HepG2 (cell line): Measurements from ENCODE around the gene ZNF217. TPM values are rescaled to one million over a fixed set of nuclear protein-coding genes. Genes with fewer than 3 reads are reported as not detected.

ENCODE experiments used
- AHR ChIP-seq: IDR thresholded peaks from 2 replicates; pipeline ENCODE4 v1.6.1; 2018; ENCODE audit warnings: missing genetic modification reagents, missing compliant biosample characterization
- ATF1 ChIP-seq: IDR thresholded peaks from 2 replicates; pipeline ENCODE4 v1.6.1; 2016; ENCODE audit warnings: mild to moderate bottlenecking, control low read depth
- CC2D1A ChIP-seq: sonication (generic); formaldehyde crosslinking; IDR thresholded peaks from 2 replicates; pipeline ENCODE4 v1.8.1; 2023; ENCODE audit warnings: mild to moderate bottlenecking, missing genetic modification reagents
- E2F5 ChIP-seq: sonication (generic); formaldehyde crosslinking; conservative IDR thresholded peaks from 2 replicates; pipeline ENCODE4 v1.4.0; 2020; ENCODE audit warnings: missing genetic modification reagents
- ELF3 ChIP-seq: IDR thresholded peaks from 2 replicates; pipeline ENCODE4 v1.6.1; 2016; ENCODE audit warnings: missing genetic modification reagents, missing compliant biosample characterization
- ELK4 ChIP-seq: sonication (generic); formaldehyde crosslinking; IDR thresholded peaks from 2 replicates; pipeline ENCODE4 v1.9.0; 2021; ENCODE audit warnings: missing genetic modification reagents, borderline replicate concordance
- KMT2B ChIP-seq: IDR thresholded peaks from 2 replicates; pipeline ENCODE4 v1.6.1; 2016; ENCODE audit warnings: missing genetic modification reagents, missing compliant biosample characterization
- MEIS2 ChIP-seq: sonication (generic); formaldehyde crosslinking; IDR thresholded peaks from 2 replicates; pipeline ENCODE4 v1.9.0; 2021; ENCODE audit warnings: mild to moderate bottlenecking, missing genetic modification reagents
- MTA1 ChIP-seq: sonication (generic); formaldehyde crosslinking; IDR thresholded peaks from 2 replicates; pipeline ENCODE4 v1.4.0; 2020; ENCODE audit warnings: missing genetic modification reagents, mild to moderate bottlenecking, borderline replicate concordance
- PAX8 ChIP-seq: sonication (generic); formaldehyde crosslinking; IDR thresholded peaks from 2 replicates; pipeline ENCODE4 v1.8.0; 2022; ENCODE audit warnings: mild to moderate bottlenecking, missing genetic modification reagents, borderline replicate concordance
- POGZ ChIP-seq: sonication (generic); formaldehyde crosslinking; IDR thresholded peaks from 2 replicates; pipeline ENCODE4 v1.4.0; 2020; ENCODE audit warnings: mild to moderate bottlenecking, missing genetic modification reagents
- RARG ChIP-seq: sonication (generic); formaldehyde crosslinking; IDR thresholded peaks from 2 replicates; pipeline ENCODE4 v1.4.0; 2020; ENCODE audit warnings: low read depth, mild to moderate bottlenecking, missing genetic modification reagents
- SNAPC2 ChIP-seq: sonication (generic); formaldehyde crosslinking; IDR thresholded peaks from 2 replicates; pipeline ENCODE4 v1.8.1; 2022; ENCODE audit warnings: mild to moderate bottlenecking, missing genetic modification reagents
- SP2 ChIP-seq: sonication (generic); formaldehyde crosslinking; IDR thresholded peaks from 2 replicates; pipeline ENCODE4 v1.5.1; 2020; ENCODE audit warnings: mild to moderate bottlenecking, missing genetic modification reagents
- WIZ ChIP-seq: sonication (generic); formaldehyde crosslinking; IDR thresholded peaks from 2 replicates; pipeline ENCODE4 v1.5.1; 2020; ENCODE audit warnings: mild to moderate bottlenecking, missing genetic modification reagents
- ZBTB49 ChIP-seq: sonication (generic); formaldehyde crosslinking; IDR thresholded peaks from 2 replicates; pipeline ENCODE4 v1.4.0; 2020; ENCODE audit warnings: missing genetic modification reagents, borderline replicate concordance
- ZEB1 ChIP-seq: IDR thresholded peaks from 2 replicates; pipeline ENCODE4 v1.6.1; 2012; ENCODE audit warnings: mild to moderate bottlenecking, low read depth, inconsistent platforms; ENCODE audit not compliant: insufficient replicate concordance
- ZNF33B ChIP-seq: sonication (generic); formaldehyde crosslinking; IDR thresholded peaks from 2 replicates; pipeline ENCODE4 v1.5.1; 2020; ENCODE audit warnings: mild to moderate bottlenecking, missing genetic modification reagents
- ZNF577 ChIP-seq: sonication (generic); formaldehyde crosslinking; IDR thresholded peaks from 2 replicates; pipeline ENCODE4 v1.4.0; 2020; ENCODE audit warnings: mild to moderate bottlenecking, low read depth, missing genetic modification reagents, borderline replicate concordance
- ZNF83 ChIP-seq: sonication (generic); formaldehyde crosslinking; IDR thresholded peaks from 2 replicates; pipeline ENCODE4 v1.4.0; 2020; ENCODE audit warnings: missing genetic modification reagents, mild to moderate bottlenecking, borderline replicate concordance
- ZXDC ChIP-seq: sonication (generic); formaldehyde crosslinking; IDR thresholded peaks from 2 replicates; pipeline ENCODE4 v1.5.0; 2020; ENCODE audit warnings: mild to moderate bottlenecking, missing genetic modification reagents
- polyA plus RNA-seq, 8 experiments: library from polyadenylated mRNA; depleted of rRNA in 3 of 8; stranded (reverse) in 7 of 8; unstranded in 1 of 8; fragments of >200 nt; fragmentation: Illumina TruSeq in 4 of 8; extraction: Trizol in 4 of 8; gene quantifications; 2 replicates each; pipeline versions ENCODE4 v1.2.1 to v1.2.3, GENCODE V29; 2011 to 2016; ENCODE audit warnings: low read depth in 4 of 8, missing spikeins in 1 of 8, mixed read lengths in 1 of 8; ENCODE audit not compliant: insufficient read depth in 1 of 8
- total RNA-seq, 5 experiments: library from RNA; depleted of rRNA; stranded (reverse); fragments of >200 nt; fragmentation: Illumina TruSeq; extraction: Trizol; gene quantifications; 2 replicates each; pipeline ENCODE4 v1.2.3, GENCODE V29; 2016; ENCODE audit warnings: low read depth in 1 of 5

Gene ZNF217
- total and polyA plus RNA-seq, 2 of the 13 experiments (the other 11 are each of a cell fraction or from before 2014, with no cell fraction given) = 22.3 to 29.8 TPM

GRCh38 chr20:53642196-53643030, 48.8 kb upstream of the ZNF217 start (continued):
- no peak for TF ChIP-seq ELK4
- peak; percentile 29; the same call in 1 of the 2 replicates for TF ChIP-seq CC2D1A (CRISPR knock-in tag)
- 0 out of 2 replicates have a peak, but pooled peaks have one; percentile 31 for TF ChIP-seq ZNF33B
- TF ChIP-seq ATF1 (CRISPR knock-in tag) = peak; percentile 68; the same call in 1 of the 2 replicates
- TF ChIP-seq RARG (CRISPR knock-in tag) = no peak
- TF ChIP-seq PAX8 (CRISPR knock-in tag) = no peak
- no peak for TF ChIP-seq ZNF577
- no peak; the same call in 1 of the 2 replicates for TF ChIP-seq ELF3
- no peak for TF ChIP-seq SP2 (CRISPR knock-in tag)
- TF ChIP-seq MTA1 (CRISPR knock-in tag) = no peak; the same call in 1 of the 2 replicates
- no peak for TF ChIP-seq WIZ (CRISPR knock-in tag)
- no peak for TF ChIP-seq ZNF83 (CRISPR knock-in tag)
- TF ChIP-seq ZEB1 = no peak
- TF ChIP-seq ZXDC (CRISPR knock-in tag) = no peak
- TF ChIP-seq POGZ (CRISPR knock-in tag) = peak; percentile 84; the same call in 1 of the 2 replicates
- TF ChIP-seq E2F5 (CRISPR knock-in tag) = no peak
- no peak for TF ChIP-seq MEIS2 (CRISPR knock-in tag)
- no peak; the same call in none of the 2 replicates for TF ChIP-seq SNAPC2 (CRISPR knock-in tag)
- TF ChIP-seq KMT2B (CRISPR knock-in tag) = peak; percentile 79
- TF ChIP-seq AHR = no peak; the same call in 1 of the 2 replicates
- TF ChIP-seq ZBTB49 = no peak; the same call in 1 of the 2 replicates
